ENCODE measurements around the gene BLM.

- TF ChIP-seq CTCF (IDR thresholded peaks at IDR 0.05) (no peak), ZFX (IDR thresholded peaks at IDR 0.05; ENCODE audit: borderline replicate concordance) (no peak)
These were observed 106.4 kb downstream of the BLM start for GRCh38 chr15:90823455-90823974.

Measured in 22Rv1 (cell line).